Transverse colon (tissue), 4 donors: ENCODE measurements around the gene POLR2F.

Experiments
- CTCF ChIP-seq, 5 experiments: fragments of 200-600 bp in 3 of 5; fragments of 450-650 bp in 2 of 5; sonication (generic) in 3 of 5; IDR thresholded peaks; 1 replicate in 2 of 5; 2 replicates in 3 of 5; pipeline ENCODE4 v1.5.1; 2016 to 2017; ENCODE audit warnings: antibody characterized with exemption in 5 of 5, inconsistent platforms in 3 of 5, mild to moderate bottlenecking in 2 of 5, moderate library complexity in 1 of 5
- POLR2AphosphoS5 ChIP-seq, 3 donors: sonication (generic); formaldehyde crosslinking; IDR thresholded peaks; one replicate each; pipeline ENCODE4 v1.6.1; 2016; ENCODE audit warnings: antibody characterized with exemption in 3 of 3

DNA sequence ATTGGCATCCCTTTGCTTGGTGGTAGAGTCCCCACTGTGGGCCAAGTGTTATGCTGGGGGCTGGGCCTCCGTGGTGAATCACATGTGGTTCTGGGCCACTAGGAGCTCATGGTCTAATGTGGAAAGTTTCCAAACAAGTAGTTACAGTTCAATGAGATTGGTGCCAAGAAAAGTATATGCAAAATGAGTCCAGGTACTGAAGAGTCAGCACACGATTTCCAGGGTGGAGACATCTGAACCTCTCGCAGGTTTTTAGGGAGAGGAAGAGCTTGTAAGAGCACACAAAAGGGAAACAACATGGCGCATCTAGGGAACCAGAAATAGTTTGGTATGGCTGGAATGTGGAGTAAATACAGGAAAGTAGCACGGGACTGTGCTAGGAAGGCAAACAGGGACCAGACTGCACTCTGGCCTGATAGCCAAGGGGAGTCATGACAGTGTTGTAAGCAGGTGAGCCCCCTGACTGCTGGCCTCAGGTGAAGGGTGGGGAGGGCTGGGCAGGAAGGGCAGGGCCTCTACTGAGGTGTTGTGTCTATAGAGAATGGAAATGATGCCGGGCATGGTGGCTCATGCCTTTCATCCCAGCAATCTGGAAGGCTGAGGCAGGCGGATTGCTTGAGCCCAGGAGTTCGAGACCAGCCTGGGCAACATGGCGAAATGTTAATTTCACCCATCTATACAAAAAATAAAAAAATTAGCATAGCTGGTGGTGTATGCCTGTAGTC, 12.6 kb downstream of the POLR2F start:
- TF ChIP-seq CTCF (IDR thresholded peaks at IDR 0.05) (no peak), POLR2AphosphoS5 (IDR thresholded peaks at IDR 0.05) (no peak)
